GM21447 (cell line): Measurements from ENCODE around the gene TYMP.

Experiments used
- ATAC-seq: cut with Tn5 transposase; IDR thresholded peaks from one replicate; pipeline ENCODE4 v1.9.1; 2021; ENCODE audit not compliant: unreplicated experiment

TYMP gene

GRCh38 chr22:50529897-50530579, at the start of gene TYMP:
Gene TYMP, minus strand, starts transcription at chr22:50530012. Its CDS starts 303 bp downstream, at chr22:50529709.
- no peak for ATAC-seq

DNA sequence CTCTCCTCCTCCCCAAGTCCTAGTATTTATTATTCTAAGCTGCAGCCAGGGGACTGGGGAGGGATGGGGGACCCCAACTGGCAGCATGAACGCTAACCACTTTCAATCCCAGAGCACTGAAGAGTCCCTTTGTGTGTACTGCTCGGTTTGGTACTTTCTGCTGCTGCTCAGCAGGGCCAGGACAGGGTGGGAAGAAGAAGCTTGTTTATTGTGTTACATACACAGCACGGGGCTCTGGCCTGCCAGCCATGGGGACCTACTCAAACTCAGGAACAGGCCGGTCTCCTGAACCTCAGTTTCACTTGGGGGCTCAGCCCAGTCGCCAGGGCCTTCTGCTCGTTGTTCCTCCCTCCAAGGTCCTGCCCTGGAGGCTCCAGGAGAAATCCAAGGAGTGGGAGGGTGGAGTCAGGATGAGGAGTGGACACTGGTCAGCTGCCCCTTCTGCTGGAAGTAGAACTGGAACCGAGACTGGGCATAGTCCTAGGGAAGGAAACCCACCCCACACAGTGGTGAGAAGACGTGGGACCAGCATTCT, 49.0 kb upstream of the TYMP start:
- no peak for ATAC-seq

DNA sequence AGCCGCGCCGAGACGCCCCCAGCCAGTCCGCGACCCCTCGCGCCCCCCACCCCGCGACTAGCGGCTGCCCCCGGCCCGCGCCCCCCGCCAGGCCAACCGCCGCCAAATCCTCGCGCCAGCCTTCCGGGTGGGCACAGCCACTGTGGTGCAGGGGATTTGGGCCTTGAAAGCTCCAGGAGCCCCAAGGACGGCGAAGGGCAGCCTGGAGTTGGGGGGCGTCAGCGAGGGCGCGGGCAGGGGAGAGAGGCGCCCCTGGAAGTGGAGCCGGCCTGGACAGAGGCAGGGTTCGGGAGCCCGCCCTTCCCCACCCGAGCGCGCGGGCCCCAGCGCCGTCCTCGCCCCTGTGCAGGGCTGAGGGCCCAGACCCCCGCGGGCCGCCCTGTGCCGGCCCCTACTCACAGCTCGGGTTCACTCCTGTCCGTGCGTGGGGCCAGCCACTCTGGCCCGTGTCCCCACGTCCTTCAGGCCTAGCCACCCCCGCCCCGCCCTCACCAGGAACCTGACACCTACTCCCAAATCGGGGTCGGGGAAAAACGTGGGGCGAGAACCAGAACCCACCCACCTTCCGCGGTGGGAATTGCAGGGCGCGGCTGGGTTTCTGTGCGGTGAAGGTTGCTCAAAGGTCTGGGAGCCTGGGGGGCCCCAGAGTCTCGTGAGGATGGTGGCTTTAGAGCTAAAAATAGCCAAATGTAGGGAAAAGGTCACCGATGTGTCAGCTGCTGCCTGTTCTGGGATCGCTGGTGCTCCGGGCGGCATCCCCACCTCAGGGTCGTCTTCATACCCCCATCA, 48.4 kb upstream of the TYMP start, which contains the start of gene CPT1B:
Gene CPT1B, minus strand, starts transcription at position 441 of the 789 bp plus-strand sequence. CDS start 512 bp downstream, outside the sequence.
- no peak for ATAC-seq

DNA sequence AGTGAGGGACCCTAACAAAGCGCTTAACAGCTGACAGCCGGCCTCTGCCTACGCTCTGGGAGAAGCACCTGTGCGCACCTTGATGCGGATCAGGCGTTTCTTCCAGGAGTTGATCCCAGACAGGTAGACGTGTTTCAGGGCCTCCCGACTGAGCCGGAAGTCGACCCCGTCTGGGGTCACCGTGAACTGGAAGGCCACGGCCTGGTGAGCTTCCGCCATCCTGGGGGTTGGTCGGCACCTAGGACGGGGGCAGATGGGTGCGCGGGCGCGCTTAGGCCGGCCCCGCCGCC, 47.8 kb upstream of the TYMP start:
- ATAC-seq: no peak

DNA sequence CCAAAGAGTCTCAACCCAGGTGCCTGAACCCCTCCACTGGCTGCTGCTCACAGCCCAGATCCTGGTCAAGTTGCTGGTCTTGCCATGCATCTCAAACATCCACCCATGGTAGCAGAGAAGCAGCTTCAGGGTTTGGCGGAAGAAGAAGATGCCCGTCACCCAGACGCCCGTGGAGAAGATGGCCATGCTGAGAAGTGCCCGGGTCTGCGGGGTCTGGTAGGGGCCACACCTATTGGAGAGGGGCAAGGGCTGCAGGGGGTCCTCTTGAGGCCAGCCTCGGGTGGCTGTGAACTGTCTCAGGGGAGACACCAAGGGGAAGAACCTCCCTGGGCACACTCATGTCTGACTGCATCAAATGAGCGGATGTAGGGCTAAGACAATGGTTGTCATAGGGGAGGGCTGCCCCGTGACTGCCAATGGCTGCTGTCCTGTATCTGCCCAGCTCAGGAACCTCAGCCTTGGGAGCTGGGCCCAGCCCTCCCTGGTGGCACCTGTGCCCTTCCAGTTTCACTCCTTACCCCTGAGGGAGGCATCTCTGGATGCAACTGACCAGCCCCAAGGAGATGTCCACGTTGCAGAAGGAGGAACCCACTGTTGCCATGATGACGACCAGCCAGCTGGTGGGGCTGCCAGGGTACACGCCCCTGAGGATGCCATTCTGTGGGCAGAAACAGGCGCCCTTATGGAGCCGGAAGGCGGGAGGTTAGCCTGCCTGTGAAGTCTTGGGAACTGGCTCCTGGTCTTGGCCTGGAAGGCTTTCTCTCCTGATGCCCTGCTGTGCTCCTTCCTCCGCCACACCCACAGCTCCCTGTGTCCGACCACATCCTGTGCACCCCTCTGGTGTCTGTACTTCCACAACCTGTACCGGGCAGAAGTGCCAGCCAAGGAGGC, 47.2 kb upstream of the TYMP start:
- ATAC-seq: no peak

DNA sequence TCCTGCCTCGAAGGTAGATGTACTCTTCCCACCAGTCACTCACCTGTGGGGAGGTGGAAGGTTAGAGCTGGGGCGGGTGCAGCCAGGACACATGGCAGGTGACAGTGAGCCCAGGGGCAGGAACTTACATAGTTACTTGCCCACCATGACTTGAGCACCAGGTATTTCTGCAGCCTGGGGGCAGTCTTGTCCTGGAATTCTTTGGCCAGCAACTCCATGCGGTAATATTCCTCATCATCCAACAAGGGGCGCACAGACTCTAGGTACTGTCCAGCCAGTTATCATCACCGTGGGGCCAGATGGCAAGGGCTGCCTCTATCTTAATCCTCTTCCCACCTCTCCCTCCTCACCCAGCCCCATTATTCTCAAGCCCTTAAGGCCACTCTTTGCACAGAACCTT, 46.3 kb upstream of the TYMP start:
- ATAC-seq: no peak

GRCh38 chr22:50575426-50575941, 45.7 kb upstream of the TYMP start:
- no peak for ATAC-seq

DNA sequence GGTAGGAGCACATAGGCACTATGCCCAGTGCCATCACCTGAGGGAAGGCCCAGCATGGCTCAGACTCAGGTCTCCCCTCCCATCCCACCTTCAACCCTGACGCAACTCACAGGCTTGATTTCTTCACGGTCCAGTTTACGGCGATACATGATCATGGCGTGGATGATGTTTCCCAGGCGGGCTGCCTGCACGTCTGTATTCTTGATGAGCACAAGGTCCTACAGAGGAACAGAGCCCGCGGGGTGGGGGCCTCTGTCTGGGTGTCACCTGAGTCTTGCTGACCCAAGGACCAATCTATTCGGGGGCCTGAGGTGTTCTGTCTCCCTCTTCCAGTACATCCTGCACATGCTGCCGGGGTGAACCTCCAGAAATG, 44.6 kb upstream of the TYMP start:
- ATAC-seq: no peak

DNA sequence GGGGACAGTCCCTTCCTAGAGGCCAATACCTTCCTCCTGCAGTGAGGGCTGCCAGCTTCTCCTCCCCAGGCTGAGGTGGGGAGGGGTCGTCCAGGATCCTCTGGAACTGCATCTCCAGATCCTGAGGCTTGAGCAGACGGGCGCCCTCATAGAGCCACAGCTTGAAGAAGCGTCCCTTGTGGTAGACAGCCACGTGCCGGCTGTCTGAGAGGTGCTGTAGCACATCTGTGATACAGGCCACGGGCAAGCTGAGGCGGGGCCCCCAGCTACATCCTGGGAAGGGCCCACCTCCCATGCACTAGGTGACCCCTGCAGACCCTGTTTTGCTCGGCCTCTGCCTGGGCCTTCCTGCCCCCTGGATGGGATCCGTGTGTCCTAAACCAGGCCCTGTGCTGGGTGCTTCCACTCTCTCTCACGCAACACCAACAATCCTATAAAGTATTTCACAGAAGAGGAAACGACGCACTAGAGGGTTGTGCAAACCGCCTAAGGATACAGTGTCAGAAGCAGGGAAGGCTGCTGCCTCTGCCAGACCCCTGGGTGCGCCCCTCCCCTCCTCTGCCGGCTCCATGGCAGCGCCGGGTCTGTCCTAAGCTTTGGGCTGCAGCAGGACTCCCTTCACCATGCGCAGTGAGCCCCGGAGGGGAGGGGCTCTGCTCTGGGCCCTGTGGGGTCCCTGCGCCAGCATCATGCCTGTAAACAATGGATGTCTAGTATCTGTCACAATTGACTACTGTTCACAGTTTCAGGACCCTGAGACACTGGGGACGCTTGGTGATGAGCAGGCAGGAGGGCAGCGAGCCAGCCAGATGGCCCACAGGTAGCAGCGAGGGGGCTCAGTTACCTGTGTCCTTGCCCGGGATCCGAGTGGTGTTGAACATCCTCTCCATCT, 43.9 kb upstream of the TYMP start:
- no peak for ATAC-seq

- ATAC-seq: no peak
Observed at GRCh38 chr22:50572965-50573364, 43.2 kb upstream of the TYMP start.

DNA sequence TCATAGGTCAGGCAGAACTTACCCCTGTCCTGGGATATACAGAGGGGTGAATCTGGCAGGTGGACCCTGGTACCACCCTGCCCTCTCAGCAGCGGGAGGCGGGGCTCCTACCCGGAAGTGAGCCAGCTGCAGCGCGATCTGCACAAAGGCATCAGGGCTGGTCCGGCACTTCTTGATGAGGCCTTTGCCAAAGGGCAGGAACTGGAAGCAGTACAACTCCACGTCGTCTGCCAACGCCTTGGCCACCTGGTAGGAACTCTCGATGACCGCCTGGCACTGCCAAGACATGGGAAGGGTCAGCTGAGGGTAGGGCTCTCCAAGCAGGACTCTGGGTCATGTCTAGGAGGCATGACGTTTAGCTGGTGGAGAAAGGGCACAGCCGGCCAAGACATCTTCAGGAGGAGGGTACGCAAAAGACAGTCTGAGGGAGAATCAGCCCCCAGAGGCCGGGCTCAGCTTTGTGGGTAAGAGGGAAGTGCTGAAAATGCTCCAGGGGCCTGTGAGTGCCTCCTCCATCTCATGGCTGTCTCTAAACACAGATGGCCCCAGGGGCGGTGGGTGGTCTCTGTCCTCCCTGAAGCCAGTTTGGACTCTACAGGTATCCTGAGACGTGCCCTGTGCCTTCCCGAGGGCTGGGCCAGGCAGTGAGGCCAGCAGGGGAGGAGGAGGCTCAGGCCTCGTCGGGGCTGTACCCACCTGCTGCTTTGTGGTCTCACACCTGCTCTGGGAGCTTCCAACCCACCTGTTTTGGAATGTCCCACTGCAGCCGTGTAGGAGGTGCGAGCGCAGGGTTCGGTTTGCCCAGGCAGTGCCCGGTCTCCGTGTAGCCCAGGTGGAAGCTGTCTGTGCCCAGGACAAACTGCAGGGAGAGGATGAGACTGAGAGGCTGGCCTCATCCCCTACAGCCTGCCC, 41.7 kb upstream of the TYMP start:
- ATAC-seq: no peak

DNA sequence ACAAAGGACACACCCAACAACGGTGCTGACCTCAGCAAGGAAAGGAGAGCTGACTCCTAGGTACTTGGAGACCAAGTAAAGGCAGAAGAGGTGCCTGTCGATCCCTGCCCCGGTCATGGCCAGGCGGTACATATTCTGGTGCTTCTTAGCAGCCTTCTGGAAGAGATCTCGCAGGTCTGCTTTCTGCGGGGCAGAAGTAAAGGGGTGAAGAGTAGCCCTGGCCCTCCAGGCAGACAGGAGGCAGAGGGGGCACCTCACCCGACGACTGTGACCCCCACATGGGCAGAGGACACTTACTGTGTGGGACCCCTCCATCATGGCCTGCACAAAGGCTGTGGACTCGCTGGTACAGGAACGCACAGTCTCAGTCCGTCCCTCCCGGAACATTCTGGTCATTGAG, 41.0 kb upstream of the TYMP start:
- ATAC-seq: no peak

DNA sequence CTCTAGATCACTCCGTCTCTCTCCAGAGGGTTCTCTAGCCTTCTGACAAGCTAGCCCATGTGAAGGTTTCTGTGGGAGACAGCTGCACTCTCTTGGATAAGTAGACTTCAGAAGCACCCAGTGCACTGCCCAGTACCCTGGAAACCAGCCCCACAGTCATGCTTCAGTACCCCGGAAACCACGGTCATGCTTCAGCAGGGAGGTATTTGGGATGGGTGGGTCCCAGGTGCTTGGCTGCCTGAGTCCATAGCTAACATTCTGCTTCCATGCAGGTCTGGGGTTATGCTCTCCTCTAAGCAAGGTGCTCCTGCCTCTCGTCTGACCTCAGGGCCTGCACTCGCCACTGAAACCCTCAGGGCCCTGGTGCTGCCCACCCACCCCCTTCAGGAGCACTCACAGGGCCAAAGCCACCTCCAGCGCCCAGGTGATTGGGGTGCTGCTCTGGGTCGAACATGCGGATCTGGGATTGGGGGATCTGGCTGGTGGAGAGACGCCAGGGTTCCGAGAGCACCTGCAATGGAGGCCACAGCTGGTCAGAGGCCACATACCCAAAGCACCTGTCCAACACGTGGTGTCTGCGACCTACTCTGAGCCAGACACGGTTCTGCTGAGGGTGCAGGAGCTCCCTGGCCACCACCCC, 40.2 kb upstream of the TYMP start:
- no peak for ATAC-seq

- no peak for ATAC-seq
Observed at GRCh38 chr22:50569041-50569459, 39.2 kb upstream of the TYMP start.

DNA sequence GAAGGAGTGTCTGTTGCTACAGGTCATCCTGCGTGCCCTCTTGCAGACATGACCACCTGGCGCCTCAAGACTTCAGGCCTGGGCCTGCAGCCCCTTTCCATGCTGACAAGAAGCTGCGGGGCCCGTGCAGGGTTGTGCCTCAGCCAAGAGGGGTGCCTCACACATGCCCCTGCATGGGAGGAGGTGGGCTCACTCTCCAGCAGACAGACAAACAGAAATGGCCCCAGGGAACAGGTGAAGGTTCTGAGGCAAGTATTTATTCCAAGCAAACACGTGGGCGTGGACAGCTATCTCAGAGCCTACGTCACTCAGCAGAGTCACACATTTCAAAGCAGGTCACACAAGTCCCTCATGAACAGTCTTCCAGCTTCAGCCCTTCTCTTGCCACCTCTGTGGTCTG, 38.8 kb upstream of the TYMP start:
- no peak for ATAC-seq

GRCh38 chr22:50567721-50568252, 38.0 kb upstream of the TYMP start:
- ATAC-seq: no peak

DNA sequence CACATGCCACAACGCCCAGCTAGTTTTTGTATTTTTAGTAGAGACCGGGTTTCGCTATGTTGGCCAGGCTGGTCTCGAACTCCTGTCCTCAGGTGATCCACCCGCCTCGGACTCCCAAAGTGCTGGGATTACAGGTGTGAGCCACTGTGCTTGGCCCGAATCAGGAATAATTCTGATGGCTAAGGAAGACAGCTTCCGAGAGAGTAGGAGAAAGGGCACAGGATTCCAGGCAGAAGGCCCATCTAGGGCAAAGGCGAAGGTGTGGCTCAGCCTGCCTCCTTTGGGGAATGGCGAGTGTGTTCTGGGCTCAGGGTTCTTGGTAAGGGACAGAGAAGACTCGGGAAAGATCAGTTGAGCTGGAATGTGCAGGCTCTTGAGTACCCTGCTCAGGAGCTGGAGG, 34.5 kb upstream of the TYMP start:
- no peak for ATAC-seq

GRCh38 chr22:50563413-50564160, 33.8 kb upstream of the TYMP start:
- ATAC-seq: no peak
